CD14-positive monocyte (primary cell): ENCODE data around the gene NPHP3. TPM values are rescaled to one million over a fixed set of nuclear protein-coding genes. Genes with fewer than 3 reads are reported as not detected.

ENCODE experiments used
- DNase-seq, 3 donors: peaks; one replicate each; pipeline ENCODE4 v3.0.0-alpha.2; 2011 to 2022
- H2AFZ ChIP-seq: 2 replicates; pipeline ENCODE4 v1.6.0; 2012; ENCODE audit warnings: mild to moderate bottlenecking, low read depth, low read length, inconsistent platforms; ENCODE audit not compliant: insufficient read depth, poor library complexity, severe bottlenecking
- H3K27ac ChIP-seq, 2 donors: 1 replicate in 1 of 2; 2 replicates in 1 of 2; pipeline ENCODE4 v1.5.1; 2012 to 2013; ENCODE audit warnings: low read length in 2 of 2, control low read depth in 1 of 2, inconsistent platforms in 1 of 2, low read depth in 1 of 2, mild to moderate bottlenecking in 1 of 2
- H3K27me3 ChIP-seq, 2 donors: one replicate each; pipeline versions ENCODE4 v1.6.0 to v1.6.1; 2011 to 2013; ENCODE audit warnings: low read length in 2 of 2; ENCODE audit not compliant: control insufficient read depth in 2 of 2, insufficient read depth in 2 of 2
- H3K36me3 ChIP-seq, 2 donors: replicated peaks in 1 of 2; 1 replicate in 1 of 2; 2 replicates in 1 of 2; pipeline versions ENCODE4 v1.5.1 to v1.6.1; 2012 to 2013; ENCODE audit warnings: low read length in 2 of 2, control low read depth in 1 of 2, inconsistent platforms in 1 of 2, mild to moderate bottlenecking in 1 of 2; ENCODE audit not compliant: insufficient read depth in 2 of 2, control insufficient read depth in 1 of 2
- H3K4me1 ChIP-seq, 2 donors: 1 replicate in 1 of 2; 2 replicates in 1 of 2; pipeline versions ENCODE4 v1.5.1 to v1.6.1; 2012 to 2013; ENCODE audit warnings: low read length in 2 of 2, control low read depth in 1 of 2, inconsistent platforms in 1 of 2, mild to moderate bottlenecking in 1 of 2, moderate library complexity in 1 of 2; ENCODE audit not compliant: insufficient read depth in 2 of 2, control insufficient read depth in 1 of 2
- H3K4me2 ChIP-seq: replicated peaks from 2 replicates; pipeline ENCODE3; 2012; ENCODE audit warnings: low read length, moderate library complexity, mild to moderate bottlenecking; ENCODE audit not compliant: poor library complexity, severe bottlenecking; ENCODE audit errors: extremely low read depth
- H3K4me3 ChIP-seq, 3 experiments: fragments of 200-600 bp in 1 of 3; sonication (generic) in 1 of 3; replicated peaks in 1 of 3; 1 replicate in 2 of 3; 2 replicates in 1 of 3; pipeline ENCODE4 v1.5.1; 2011 to 2013; ENCODE audit warnings: low read length in 3 of 3, mild to moderate bottlenecking in 3 of 3, control low read depth in 2 of 3, low read depth in 2 of 3, inconsistent platforms in 1 of 3, moderate library complexity in 1 of 3
- H3K79me2 ChIP-seq: 2 replicates; pipeline ENCODE4 v1.6.0; 2012; ENCODE audit warnings: mild to moderate bottlenecking, control low read depth, inconsistent platforms, low read length, moderate library complexity; ENCODE audit not compliant: insufficient read depth
- H3K9ac ChIP-seq: 2 replicates; pipeline ENCODE4 v1.6.0; 2017; ENCODE audit warnings: low read length, mild to moderate bottlenecking; ENCODE audit not compliant: insufficient read depth, poor library complexity, severe bottlenecking
- H3K9me3 ChIP-seq, 2 donors: replicated peaks in 1 of 2; 1 replicate in 1 of 2; 2 replicates in 1 of 2; pipeline versions ENCODE4 v1.5.1 to v1.6.1; 2012 to 2013; ENCODE audit warnings: low read length in 2 of 2, control low read depth in 1 of 2; ENCODE audit not compliant: control insufficient read depth in 1 of 2, insufficient read depth in 1 of 2
- H4K20me1 ChIP-seq: 2 replicates; pipeline ENCODE4 v1.6.0; 2012; ENCODE audit warnings: mild to moderate bottlenecking, low read length, control low read depth, moderate library complexity; ENCODE audit not compliant: insufficient read depth
- H3K27ac Mint-ChIP-seq, 7 donors: one replicate each; pipeline ENCODE4 v1.8.0; 2020; ENCODE audit warnings: mild to moderate bottlenecking in 7 of 7, mixed read lengths in 7 of 7, moderate library complexity in 6 of 7, inconsistent platforms in 2 of 7
- H3K27me3 Mint-ChIP-seq, 3 donors: one replicate each; pipeline ENCODE4 v1.8.0; 2021 to 2022; ENCODE audit warnings: low read depth in 3 of 3, mild to moderate bottlenecking in 3 of 3, mixed read lengths in 3 of 3, moderate library complexity in 3 of 3, inconsistent platforms in 1 of 3
- H3K36me3 Mint-ChIP-seq, 2 donors: one replicate each; pipeline ENCODE4 v1.8.0; 2020; ENCODE audit warnings: mixed read lengths in 2 of 2, inconsistent platforms in 1 of 2, mild to moderate bottlenecking in 1 of 2
- H3K4me1 Mint-ChIP-seq: one replicate; pipeline ENCODE4 v1.8.0; 2020; ENCODE audit warnings: mild to moderate bottlenecking, mixed read lengths
- H3K4me3 Mint-ChIP-seq, 2 donors: one replicate each; pipeline ENCODE4 v1.8.0; 2020; ENCODE audit warnings: mild to moderate bottlenecking in 2 of 2, mixed read lengths in 2 of 2, moderate library complexity in 1 of 2
- H3K9me3 Mint-ChIP-seq, 7 donors: one replicate each; pipeline ENCODE4 v1.8.0; 2020 to 2022; ENCODE audit warnings: mixed read lengths in 7 of 7, mild to moderate bottlenecking in 6 of 7, moderate library complexity in 6 of 7, inconsistent platforms in 2 of 7
- CTCF ChIP-seq: fragments of 200-600 bp; IDR thresholded peaks from one replicate; pipeline ENCODE4 v1.8.0; 2022; ENCODE audit warnings: antibody characterized with exemption, mild to moderate bottlenecking
- WGBS: methylation state at CpG from one replicate; pipeline ENCODE4 v1.1.5; 2013; ENCODE audit warnings: missing lambda C conversion rate; ENCODE audit not compliant: insufficient coverage; 5-methylcytosine and 5-hydroxymethylcytosine counted together
- intact Hi-C, 2 donors: fragments of 100-400 bp; cut with micrococcal nuclease; formaldehyde crosslinking; loops; one replicate each; pipeline versions ENCODE4 v1.15.0 to v1.15.1; 2023
- polyA plus RNA-seq, 3 donors: library from polyadenylated mRNA; depleted of rRNA in 1 of 3; unstranded in 2 of 3; stranded (reverse) in 1 of 3; fragments of 300-500 nt in 2 of 3; fragments of >200 nt in 1 of 3; fragmentation: Illumina TruSeq in 2 of 3; gene quantifications; 1 replicate in 2 of 3; 2 replicates in 1 of 3; pipeline ENCODE4 v1.2.3, GENCODE V29; 2012 to 2021

Gene NPHP3
- polyA plus RNA-seq, 3 donors: 1.3 to 15.0 (median 2.0) TPM

GRCh38 chr3:132675408-132675807 is 46.8 kb downstream of the NPHP3 start:
- Mint-ChIP-seq H3K4me3 (no peak overlapping the region), H3K27me3 (no peaks in the 10 kb centered on the region), H3K27ac (no peak overlapping the region), H3K36me3 (peaks cover 46 to 54% of the 10 kb centered on the region in 2 donors), H3K4me1 (no peaks in the 10 kb centered on the region), H3K9me3 (no peaks in the 10 kb centered on the region)
- H3K9me3 ChIP-seq: no peaks in the 10 kb centered on the region
- no peak overlapping the region for H3K4me2 ChIP-seq
- TF ChIP-seq CTCF: no peak
- H4K20me1 ChIP-seq: no peaks in the 10 kb centered on the region
- H3K79me2 ChIP-seq: no peaks in the 10 kb centered on the region
- no peak for DNase-seq
- no peak overlapping the region for H3K9ac ChIP-seq
- H2AFZ ChIP-seq: no peak overlapping the region
- no peak overlapping the region for H3K27ac ChIP-seq
- intact Hi-C loops: no loop called here
- H3K4me1 ChIP-seq: no peaks in the 10 kb centered on the region
- no peaks in the 10 kb centered on the region for H3K27me3 ChIP-seq
- H3K4me3 ChIP-seq: no peak overlapping the region
- peaks cover 45 to 88% of the 10 kb centered on the region in 2 donors for H3K36me3 ChIP-seq

DNA sequence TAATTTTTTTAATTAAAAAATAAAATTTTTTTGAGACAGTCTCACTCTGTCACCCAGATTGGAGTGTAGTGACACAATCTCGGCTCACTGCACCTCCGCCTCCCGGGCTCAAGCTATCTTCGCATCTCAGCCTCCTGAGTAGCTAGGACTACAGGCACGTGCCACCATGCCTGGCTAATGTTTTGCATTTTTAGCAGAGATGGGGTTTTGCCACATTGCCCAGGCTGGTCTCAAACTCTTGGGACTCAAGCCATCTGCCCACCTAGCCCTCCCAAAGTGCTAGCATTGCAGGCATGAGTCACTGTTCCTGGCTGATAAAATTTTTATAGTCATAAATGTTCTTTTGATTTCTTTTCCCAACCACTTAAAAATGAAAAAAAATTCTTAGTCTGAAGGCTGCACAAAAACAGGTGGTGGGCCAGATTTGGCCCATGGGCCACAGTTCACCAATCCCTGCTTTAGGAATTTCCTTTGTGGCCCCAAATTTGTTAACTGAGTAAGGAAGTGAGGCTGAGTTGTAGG is 52.9 kb downstream of the NPHP3 start:
- H3K9me3 ChIP-seq: no peaks in the 10 kb centered on the region
- H3K79me2 ChIP-seq: no peaks in the 10 kb centered on the region
- H3K27me3 ChIP-seq: no peaks in the 10 kb centered on the region
- Mint-ChIP-seq H3K9me3 (peaks cover 0 to 1% (median 0%) of the 10 kb centered on the region in 7 donors), H3K36me3 (peaks cover 22 to 40% of the 10 kb centered on the region in 2 donors), H3K4me3 (no peak overlapping the region), H3K27me3 (no peaks in the 10 kb centered on the region), H3K27ac (no peak overlapping the region), H3K4me1 (no peaks in the 10 kb centered on the region)
- intact Hi-C loops: no loop called here
- WGBS: 100% methylated on average over 2 of the region's 5 CpGs
- H3K4me1 ChIP-seq: no peaks in the 10 kb centered on the region
- H3K4me2 ChIP-seq: no peak overlapping the region
- no peak overlapping the region for H3K4me3 ChIP-seq
- no peak overlapping the region for H2AFZ ChIP-seq
- no peak for TF ChIP-seq CTCF
- H4K20me1 ChIP-seq: no peaks in the 10 kb centered on the region
- no peak for DNase-seq
- H3K36me3 ChIP-seq: peaks cover 28 to 69% of the 10 kb centered on the region in 2 donors
- no peak overlapping the region for H3K9ac ChIP-seq
- no peak overlapping the region for H3K27ac ChIP-seq
